Caco-2 (cell line): ENCODE measurements around the gene SLC6A13. TPM values are rescaled to one million over a fixed set of nuclear protein-coding genes. Genes with fewer than 3 reads are reported as not detected.

Experiments used
- BruUV-seq: library from RNA; stranded (reverse); fragments of 400-500 nt; replicated peaks from 2 replicates; lab custom pipeline; 2021; lab: Mats Ljungman, UMichigan
- CTCF ChIA-PET: fragments of 300-600 bp; sonication (Branson Sonifier 250); formaldehyde crosslinking; loops from one replicate; lab custom pipeline; 2022; ENCODE audit warnings: antibody characterized with exemption; lab: Charles Lee
- POLR2A ChIA-PET: fragments of 300-600 bp; sonication (Branson Sonifier 250); formaldehyde crosslinking; loops from one replicate; lab custom pipeline; 2022; ENCODE audit warnings: antibody characterized with exemption; lab: Charles Lee
- DNase-seq, 2 experiments: peaks; one replicate each; pipeline versions ENCODE4 v3.0.0 to v3.0.0-alpha.2; 2020 to 2022
- H3K27me3 ChIP-seq: replicated peaks from 2 replicates; pipeline ENCODE4 v1.6.0; 2011; ENCODE audit warnings: low read length; ENCODE audit not compliant: control insufficient read depth, insufficient read depth
- H3K36me3 ChIP-seq: 2 replicates; pipeline ENCODE4 v1.5.1; 2011; ENCODE audit warnings: low read length; ENCODE audit not compliant: control insufficient read depth, insufficient read depth
- H3K4me1 ChIP-seq: fragments of 250-450 bp; sonication (Bioruptor Pico); 2 replicates; pipeline ENCODE4 v1.5.1; 2020; ENCODE audit warnings: mild to moderate bottlenecking
- H3K4me3 ChIP-seq: 2 replicates; pipeline ENCODE4 v1.5.1; 2011; ENCODE audit warnings: low read depth, mild to moderate bottlenecking, control low read depth, low read length
- H3K9me3 ChIP-seq: fragments of 250-450 bp; sonication (Bioruptor Pico); 2 replicates; pipeline ENCODE4 v1.5.1; 2020; ENCODE audit warnings: mild to moderate bottlenecking, moderate library complexity
- H3K27ac Mint-ChIP-seq: one replicate; pipeline ENCODE4 v1.8.0; 2022; ENCODE audit warnings: mixed read lengths; ENCODE audit not compliant: unreplicated experiment
- H3K27me3 Mint-ChIP-seq: one replicate; pipeline ENCODE4 v1.8.0; 2022; ENCODE audit warnings: mixed read lengths; ENCODE audit not compliant: insufficient read depth, unreplicated experiment
- H3K36me3 Mint-ChIP-seq: one replicate; pipeline ENCODE4 v1.8.0; 2022; ENCODE audit warnings: mild to moderate bottlenecking, mixed read lengths; ENCODE audit not compliant: insufficient read depth, unreplicated experiment
- H3K4me1 Mint-ChIP-seq: one replicate; pipeline ENCODE4 v1.8.0; 2022; ENCODE audit warnings: low read depth, mixed read lengths; ENCODE audit not compliant: unreplicated experiment
- H3K4me3 Mint-ChIP-seq: one replicate; pipeline ENCODE4 v1.8.0; 2022; ENCODE audit warnings: mild to moderate bottlenecking, moderate library complexity, mixed read lengths; ENCODE audit not compliant: unreplicated experiment
- H3K9me3 Mint-ChIP-seq: one replicate; pipeline ENCODE4 v1.8.0; 2022; ENCODE audit warnings: mixed read lengths; ENCODE audit not compliant: unreplicated experiment
- intact Hi-C: fragments of 100-400 bp; cut with micrococcal nuclease; formaldehyde crosslinking; loops from one replicate; pipeline ENCODE4 v1.10.0; 2022; ENCODE audit not compliant: unreplicated experiment
- total RNA-seq: library from RNA; stranded (reverse); gene quantifications from 2 replicates; pipeline ENCODE4 v1.2.3, GENCODE V29; 2022
- TF ChIP-seq, protein P1 (sequence below), 2 experiments: fragments of 200-600 bp in 1 of 2; IDR thresholded peaks; 1 replicate in 1 of 2; 2 replicates in 1 of 2; pipeline versions ENCODE4 v1.5.1 to v1.8.0; 2011 to 2022; ENCODE audit warnings: antibody characterized with exemption in 1 of 2, control low read depth in 1 of 2, inconsistent platforms in 1 of 2, low read depth in 1 of 2, low read length in 1 of 2, mild to moderate bottlenecking in 1 of 2, moderate library complexity in 1 of 2; ENCODE audit not compliant: insufficient read depth in 1 of 2, severe bottlenecking in 1 of 2, unreplicated experiment in 1 of 2

Gene SLC6A13
- total RNA-seq, 1 experiment from 2014 or later: 1.0 TPM

DNA sequence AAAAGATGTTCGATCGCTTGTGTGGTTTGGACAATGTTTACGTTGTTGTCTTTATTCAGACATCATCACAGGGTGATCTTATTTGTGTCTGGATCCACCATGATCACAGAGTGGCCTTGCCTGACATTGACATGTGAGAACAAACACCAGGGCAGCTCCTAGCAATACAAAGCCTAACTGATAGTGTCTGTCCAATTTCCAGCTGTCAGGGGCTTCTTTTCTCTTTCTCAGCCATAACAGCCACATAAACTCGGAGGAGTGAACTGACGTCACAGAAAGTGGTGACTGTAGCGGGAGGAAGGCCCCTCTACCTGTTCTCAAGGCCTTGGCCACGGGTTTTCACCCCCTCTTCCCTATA is 5.8 kb upstream of the SLC6A13 start:
- ChIA-PET POLR2A (interaction anchor here (0.6 kb wide), 1 partner anchor 39 kb away, joined by 3 read pairs; no protein-coding TSS in a partner anchor), CTCF (no interaction called here)
- peaks cover 6% of the 10 kb centered on the region for H3K4me1 Mint-ChIP-seq
- H3K9me3 ChIP-seq: no peaks in the 10 kb centered on the region
- no peaks in the 10 kb centered on the region for H3K27me3 ChIP-seq
- no peak overlapping the region for H3K4me3 ChIP-seq
- DNase-seq: no peak
- no peak overlapping the region for H3K4me3 Mint-ChIP-seq
- peaks cover 5% of the 10 kb centered on the region for H3K36me3 Mint-ChIP-seq
- no peak overlapping the region for H3K27ac Mint-ChIP-seq
- no peaks in the 10 kb centered on the region for H3K4me1 ChIP-seq
- intact Hi-C loops: no loop called here
- TF ChIP-seq, protein P1, sequence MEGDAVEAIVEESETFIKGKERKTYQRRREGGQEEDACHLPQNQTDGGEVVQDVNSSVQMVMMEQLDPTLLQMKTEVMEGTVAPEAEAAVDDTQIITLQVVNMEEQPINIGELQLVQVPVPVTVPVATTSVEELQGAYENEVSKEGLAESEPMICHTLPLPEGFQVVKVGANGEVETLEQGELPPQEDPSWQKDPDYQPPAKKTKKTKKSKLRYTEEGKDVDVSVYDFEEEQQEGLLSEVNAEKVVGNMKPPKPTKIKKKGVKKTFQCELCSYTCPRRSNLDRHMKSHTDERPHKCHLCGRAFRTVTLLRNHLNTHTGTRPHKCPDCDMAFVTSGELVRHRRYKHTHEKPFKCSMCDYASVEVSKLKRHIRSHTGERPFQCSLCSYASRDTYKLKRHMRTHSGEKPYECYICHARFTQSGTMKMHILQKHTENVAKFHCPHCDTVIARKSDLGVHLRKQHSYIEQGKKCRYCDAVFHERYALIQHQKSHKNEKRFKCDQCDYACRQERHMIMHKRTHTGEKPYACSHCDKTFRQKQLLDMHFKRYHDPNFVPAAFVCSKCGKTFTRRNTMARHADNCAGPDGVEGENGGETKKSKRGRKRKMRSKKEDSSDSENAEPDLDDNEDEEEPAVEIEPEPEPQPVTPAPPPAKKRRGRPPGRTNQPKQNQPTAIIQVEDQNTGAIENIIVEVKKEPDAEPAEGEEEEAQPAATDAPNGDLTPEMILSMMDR (IDR thresholded peaks at IDR 0.05; ENCODE audit: insufficient read depth in 1 of 2, low read depth in 1 of 2, low read length in 1 of 2, severe bottlenecking in 1 of 2, unreplicated experiment in 1 of 2): no peak
- peaks cover 18% of the 10 kb centered on the region for H3K27me3 Mint-ChIP-seq
- H3K9me3 Mint-ChIP-seq: no peaks in the 10 kb centered on the region
- no TSS peak for BruUV-seq
- H3K36me3 ChIP-seq: no peaks in the 10 kb centered on the region

DNA sequence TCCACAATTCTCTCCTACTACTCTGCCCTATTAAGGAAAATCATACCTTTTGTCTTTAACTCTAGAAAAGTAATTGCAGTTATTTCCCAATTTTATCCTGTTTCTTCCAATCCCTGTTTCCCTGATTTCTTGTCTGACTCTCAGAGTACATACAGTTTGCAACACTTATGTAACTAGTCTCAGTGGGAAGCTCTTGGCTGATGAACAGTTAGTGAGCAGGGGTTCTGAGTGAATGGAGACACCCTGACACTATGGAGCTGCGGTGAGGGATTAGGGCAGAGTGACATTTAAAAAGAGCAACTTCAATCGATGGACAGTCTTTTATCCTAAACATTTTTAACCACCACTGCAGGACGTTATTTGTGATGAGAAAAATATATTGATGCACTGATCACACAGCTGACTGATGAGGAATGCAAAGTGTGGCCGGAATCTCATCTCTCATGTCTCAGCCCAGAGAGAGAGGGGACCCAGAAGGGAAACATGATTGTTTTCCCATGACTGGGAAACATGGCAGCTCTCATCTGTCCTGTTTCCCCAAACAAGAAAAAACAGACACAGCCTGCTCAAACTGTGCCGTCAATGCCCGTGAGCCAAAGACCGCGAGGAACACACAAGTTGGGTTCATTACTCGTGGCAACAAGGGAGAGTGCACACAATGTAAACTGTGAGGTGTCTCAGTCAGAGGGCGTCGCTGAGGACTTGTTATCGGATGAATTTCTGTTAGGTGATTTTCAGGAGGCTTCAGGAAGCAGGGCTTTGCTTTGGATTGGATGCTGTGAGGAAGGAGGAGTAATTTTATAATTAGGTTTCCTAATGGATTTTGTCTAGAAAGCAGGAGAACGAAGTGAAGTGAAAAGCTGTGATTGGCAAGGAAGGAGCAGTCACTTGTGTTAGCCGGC is 5.2 kb upstream of the SLC6A13 start:
- CTCF ChIA-PET: interaction anchor here (0.5 kb wide), 1 partner anchor 48 kb away, joined by 3 read pairs; no protein-coding TSS in a partner anchor
- TF ChIP-seq, protein P1 (IDR thresholded peaks at IDR 0.05; ENCODE audit: insufficient read depth in 1 of 2, low read depth in 1 of 2, low read length in 1 of 2, severe bottlenecking in 1 of 2, unreplicated experiment in 1 of 2): no peak
- intact Hi-C loops: no loop called here

DNA sequence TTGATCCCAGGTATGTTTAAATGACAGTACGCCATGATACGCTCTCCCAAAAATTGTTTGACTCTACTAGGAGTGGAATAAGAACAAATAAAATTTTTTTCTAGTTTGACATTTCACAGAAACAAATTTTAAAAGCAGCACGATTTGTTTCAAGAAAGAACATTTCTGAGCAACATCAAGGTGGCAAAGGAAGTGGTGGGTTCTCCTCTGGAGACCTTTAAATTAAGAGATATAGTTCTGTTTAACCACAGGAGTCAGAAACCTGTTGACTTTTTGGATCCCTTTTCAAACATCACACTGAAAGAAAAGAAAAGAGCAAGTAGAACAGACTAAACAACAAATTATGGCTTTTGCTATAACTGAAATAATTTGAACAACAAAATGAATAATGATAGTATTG is 2.5 kb upstream of the SLC6A13 start:
- H3K9me3 Mint-ChIP-seq: no peaks in the 10 kb centered on the region
- Histone ChIP-seq H3K27me3 (no peaks in the 10 kb centered on the region), H3K36me3 (no peaks in the 10 kb centered on the region), H3K4me3 (no peak overlapping the region), H3K9me3 (no peaks in the 10 kb centered on the region), H3K4me1 (no peaks in the 10 kb centered on the region)
- no peak for DNase-seq
- H3K4me1 Mint-ChIP-seq: peaks cover 17% of the 10 kb centered on the region
- H3K36me3 Mint-ChIP-seq: peaks cover 5% of the 10 kb centered on the region
- no peak overlapping the region for H3K27ac Mint-ChIP-seq
- peaks cover 21% of the 10 kb centered on the region for H3K27me3 Mint-ChIP-seq
- no TSS peak for BruUV-seq
- ChIA-PET CTCF (no interaction called here), POLR2A (no interaction called here)
- TF ChIP-seq, protein P1 (IDR thresholded peaks at IDR 0.05; ENCODE audit: insufficient read depth in 1 of 2, low read depth in 1 of 2, low read length in 1 of 2, severe bottlenecking in 1 of 2, unreplicated experiment in 1 of 2): no peak
- intact Hi-C loops: no loop called here
- H3K4me3 Mint-ChIP-seq: no peak overlapping the region

More for the DNA sequence above, 5.2 kb upstream of the SLC6A13 start:
- POLR2A ChIA-PET: no interaction called here
- Mint-ChIP-seq H3K27ac (no peak overlapping the region), H3K4me3 (no peak overlapping the region), H3K4me1 (peaks cover 8% of the 10 kb centered on the region), H3K36me3 (peaks cover 5% of the 10 kb centered on the region), H3K27me3 (peaks cover 18% of the 10 kb centered on the region), H3K9me3 (no peaks in the 10 kb centered on the region)
- H3K4me1 ChIP-seq: no peaks in the 10 kb centered on the region
- H3K4me3 ChIP-seq: no peak overlapping the region
- no peaks in the 10 kb centered on the region for H3K36me3 ChIP-seq
- DNase-seq: no peak
- no peaks in the 10 kb centered on the region for H3K9me3 ChIP-seq
- H3K27me3 ChIP-seq: no peaks in the 10 kb centered on the region
- BruUV-seq: no TSS peak
